SU-DHL-6 (cell line): ENCODE measurements around the gene DTNA.
A peak's percentile ranks its signal among the peaks of the same experiment; 100 is the strongest.

Experiments used
- EZH2phosphoT487 ChIP-seq: fragments of 200-600 bp; sonication (generic), shearing (Covaris generic); conservative IDR thresholded peaks from 2 replicates; pipeline ENCODE4 v1.6.1; 2018; ENCODE audit warnings: mild to moderate bottlenecking, antibody characterized with exemption, low read length, moderate library complexity, mixed read lengths
- TF ChIP-seq, protein P1 (sequence below): fragments of 200-600 bp; sonication (generic); IDR thresholded peaks from one replicate; pipeline ENCODE4 v1.5.1; 2017; ENCODE audit warnings: antibody characterized with exemption, mild to moderate bottlenecking, low read length, moderate library complexity; ENCODE audit not compliant: insufficient read depth, poor library complexity, severe bottlenecking

DNA sequence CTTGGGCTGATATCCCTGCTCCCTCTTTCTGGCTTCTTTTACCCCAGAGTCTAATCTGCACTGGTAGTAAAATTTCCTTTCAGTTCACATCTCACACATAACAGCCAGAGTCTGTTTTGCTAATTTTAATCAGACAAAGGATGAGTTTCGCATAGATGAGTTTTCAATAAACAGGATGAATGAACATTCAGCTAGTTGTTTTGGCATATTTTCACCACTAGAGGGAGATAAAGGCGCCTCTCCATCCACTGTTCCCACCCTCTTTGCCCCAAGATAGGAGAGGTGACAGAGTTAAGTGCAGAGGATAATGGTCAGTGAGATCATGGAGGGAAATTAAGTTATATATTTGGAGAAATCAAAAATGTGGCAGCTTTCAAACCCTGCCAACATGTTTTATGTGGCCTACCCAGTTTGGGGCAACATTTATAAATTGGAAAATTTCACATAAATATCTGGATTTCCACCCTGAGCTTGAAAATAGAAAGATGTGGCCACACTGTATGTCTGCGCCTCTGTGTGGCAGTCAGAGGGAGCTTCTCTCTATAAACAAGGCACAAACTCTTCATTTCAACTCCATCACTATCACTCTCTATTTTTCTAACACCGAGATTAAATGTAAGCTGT lies 48.5 kb upstream of the DTNA start:
- TF ChIP-seq, protein P1, sequence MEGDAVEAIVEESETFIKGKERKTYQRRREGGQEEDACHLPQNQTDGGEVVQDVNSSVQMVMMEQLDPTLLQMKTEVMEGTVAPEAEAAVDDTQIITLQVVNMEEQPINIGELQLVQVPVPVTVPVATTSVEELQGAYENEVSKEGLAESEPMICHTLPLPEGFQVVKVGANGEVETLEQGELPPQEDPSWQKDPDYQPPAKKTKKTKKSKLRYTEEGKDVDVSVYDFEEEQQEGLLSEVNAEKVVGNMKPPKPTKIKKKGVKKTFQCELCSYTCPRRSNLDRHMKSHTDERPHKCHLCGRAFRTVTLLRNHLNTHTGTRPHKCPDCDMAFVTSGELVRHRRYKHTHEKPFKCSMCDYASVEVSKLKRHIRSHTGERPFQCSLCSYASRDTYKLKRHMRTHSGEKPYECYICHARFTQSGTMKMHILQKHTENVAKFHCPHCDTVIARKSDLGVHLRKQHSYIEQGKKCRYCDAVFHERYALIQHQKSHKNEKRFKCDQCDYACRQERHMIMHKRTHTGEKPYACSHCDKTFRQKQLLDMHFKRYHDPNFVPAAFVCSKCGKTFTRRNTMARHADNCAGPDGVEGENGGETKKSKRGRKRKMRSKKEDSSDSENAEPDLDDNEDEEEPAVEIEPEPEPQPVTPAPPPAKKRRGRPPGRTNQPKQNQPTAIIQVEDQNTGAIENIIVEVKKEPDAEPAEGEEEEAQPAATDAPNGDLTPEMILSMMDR: peak; percentile 94
- no peak for TF ChIP-seq EZH2phosphoT487
